GM19467 (cell line): Measurements from ENCODE around the gene ZP3.
"Not testable (repeated sequence)": the region's sequence is repeated elsewhere in the genome, so short reads cannot be mapped to it uniquely, and the experiment has no call there.

Experiments
- ATAC-seq: cut with Tn5 transposase; IDR thresholded peaks from one replicate; pipeline ENCODE4 v1.9.1; 2021; ENCODE audit warnings: mild to moderate bottlenecking, moderate library complexity; ENCODE audit not compliant: unreplicated experiment

ZP3 gene

GRCh38 chr7:76439120-76439888 is 14.6 kb downstream of the ZP3 start:
- ATAC-seq: not testable (repeated sequence)

GRCh38 chr7:76440404-76440803 is 15.7 kb downstream of the ZP3 start:
- not testable (repeated sequence) for ATAC-seq

- ATAC-seq: not testable (repeated sequence)
Measured at GRCh38 chr7:76441792-76442191, 17.0 kb downstream of the ZP3 start.

- not testable (repeated sequence) for ATAC-seq
Measured at GRCh38 chr7:76442664-76443446, 18.1 kb downstream of the ZP3 start.

- ATAC-seq: not testable (repeated sequence)
Measured at GRCh38 chr7:76443846-76444245, 19.1 kb downstream of the ZP3 start.

GRCh38 chr7:76445577-76446008 is 20.8 kb downstream of the ZP3 start:
- peak; percentile 72 for ATAC-seq

- not testable (repeated sequence) for ATAC-seq
Measured at GRCh38 chr7:76457017-76457416, 32.3 kb downstream of the ZP3 start.

GRCh38 chr7:76458504-76458903 is 33.8 kb downstream of the ZP3 start:
- not testable (repeated sequence) for ATAC-seq

GRCh38 chr7:76460767-76461166 is 36.0 kb downstream of the ZP3 start:
- ATAC-seq: not testable (repeated sequence)

- ATAC-seq: peak; percentile 97
Measured at GRCh38 chr7:76461464-76462101, 36.8 kb downstream of the ZP3 start, which contains the start of gene DTX2. Gene DTX2, plus strand, starts transcription at chr7:76461709. Its CDS starts 18,801 bp downstream, at chr7:76480510.

- not testable (repeated sequence) for ATAC-seq
Measured at GRCh38 chr7:76462271-76462882, 37.6 kb downstream of the ZP3 start.

- not testable (repeated sequence) for ATAC-seq
Measured at GRCh38 chr7:76464959-76465358, 40.2 kb downstream of the ZP3 start.

GRCh38 chr7:76465950-76466349 is 41.2 kb downstream of the ZP3 start:
- ATAC-seq: not testable (repeated sequence)

- not testable (repeated sequence) for ATAC-seq
Measured at GRCh38 chr7:76467743-76468404, 43.1 kb downstream of the ZP3 start.

GRCh38 chr7:76471556-76472221 is 46.9 kb downstream of the ZP3 start:
- not testable (repeated sequence) for ATAC-seq

GRCh38 chr7:76473097-76473496 is 48.3 kb downstream of the ZP3 start:
- ATAC-seq: not testable (repeated sequence)

GRCh38 chr7:76476280-76476679 is 51.5 kb downstream of the ZP3 start:
- ATAC-seq: not testable (repeated sequence)

GRCh38 chr7:76476742-76477474 is 52.2 kb downstream of the ZP3 start:
- ATAC-seq: not testable (repeated sequence)

- ATAC-seq: not testable (repeated sequence)
Measured at GRCh38 chr7:76479628-76480027, 54.9 kb downstream of the ZP3 start.
